Fibroblast of lung (primary cell): ENCODE measurements around the gene GPR37L1. TPM values are rescaled to one million over a fixed set of nuclear protein-coding genes. Genes with fewer than 3 reads are reported as not detected.

Experiments used
- DNase-seq, 2 donors: peaks; one replicate each; pipeline versions ENCODE4 v3.0.0 to v3.0.0-alpha.2; 2010; ENCODE audit warnings: low read depth in 2 of 2
- H2AFZ ChIP-seq: 2 replicates; pipeline ENCODE4 v1.5.1; 2012; ENCODE audit warnings: low read length, control low read depth, inconsistent platforms
- H3K27ac ChIP-seq: 2 replicates; pipeline ENCODE4 v1.5.1; 2011; ENCODE audit warnings: low read length, control low read depth; ENCODE audit not compliant: insufficient read depth
- H3K27me3 ChIP-seq: 2 replicates; pipeline ENCODE4 v1.5.1; 2011; ENCODE audit warnings: mild to moderate bottlenecking, low read length; ENCODE audit not compliant: control insufficient read depth, insufficient read depth
- H3K36me3 ChIP-seq: 2 replicates; pipeline ENCODE4 v1.5.1; 2011; ENCODE audit warnings: low read length; ENCODE audit not compliant: control insufficient read depth, insufficient read depth
- H3K4me1 ChIP-seq: 2 replicates; pipeline ENCODE4 v1.5.1; 2011; ENCODE audit warnings: low read length; ENCODE audit not compliant: control insufficient read depth, insufficient read depth; ENCODE audit errors: extremely low read depth
- H3K4me2 ChIP-seq: 2 replicates; pipeline ENCODE4 v1.5.1; 2011; ENCODE audit warnings: low read length, control low read depth; ENCODE audit not compliant: insufficient read depth; ENCODE audit errors: extremely low read depth
- H3K4me3 ChIP-seq, 4 experiments: fragments of 200-600 bp in 1 of 4; sonication (generic) in 1 of 4; replicated peaks in 1 of 4; 2 replicates each; pipeline ENCODE4 v1.5.1; 2011 to 2016; ENCODE audit warnings: low read length in 4 of 4, low read depth in 3 of 4, mild to moderate bottlenecking in 3 of 4, control low read depth in 2 of 4, inconsistent platforms in 1 of 4, mixed read lengths in 1 of 4; ENCODE audit not compliant: insufficient read depth in 1 of 4; ENCODE audit errors: control extremely low read depth in 1 of 4
- H3K79me2 ChIP-seq: 2 replicates; pipeline ENCODE4 v1.5.1; 2012; ENCODE audit warnings: mild to moderate bottlenecking, low read length, inconsistent platforms; ENCODE audit not compliant: control insufficient read depth, insufficient read depth
- H3K9ac ChIP-seq: 2 replicates; pipeline ENCODE4 v1.5.1; 2011; ENCODE audit warnings: mild to moderate bottlenecking, low read length, control low read depth; ENCODE audit not compliant: insufficient read depth
- H3K9me3 ChIP-seq: 2 replicates; pipeline ENCODE4 v1.5.1; 2012; ENCODE audit warnings: low read depth, low read length; ENCODE audit not compliant: control insufficient read depth, insufficient read depth
- H4K20me1 ChIP-seq: 2 replicates; pipeline ENCODE4 v1.5.1; 2011; ENCODE audit warnings: low read length; ENCODE audit not compliant: control insufficient read depth, insufficient read depth; ENCODE audit errors: extremely low read depth
- EZH2 ChIP-seq: IDR thresholded peaks from 2 replicates; pipeline ENCODE4 v1.5.1; 2012; ENCODE audit warnings: low read length, control low read depth, mild to moderate bottlenecking; ENCODE audit errors: missing control alignments
- polyA plus RNA-seq, 2 donors: library from polyadenylated mRNA; depleted of rRNA in 1 of 2; stranded (reverse) in 1 of 2; unstranded in 1 of 2; fragments of >200 nt; gene quantifications; 2 replicates each; pipeline ENCODE4 v1.2.1, GENCODE V29; 2011 to 2012; ENCODE audit warnings: missing spikeins in 1 of 2
- total RNA-seq: library from RNA; depleted of rRNA; stranded (reverse); fragments of >200 nt; gene quantifications from 2 replicates; pipeline ENCODE4 v1.2.1, GENCODE V29; 2014
- TF ChIP-seq, protein P1 (sequence below), 2 donors: IDR thresholded peaks in 1 of 2; conservative IDR thresholded peaks in 1 of 2; 1 replicate in 1 of 2; 2 replicates in 1 of 2; pipeline ENCODE4 v1.5.1; 2011 to 2012; ENCODE audit warnings: low read length in 2 of 2, control low read depth in 1 of 2, inconsistent platforms in 1 of 2, low read depth in 1 of 2, mild to moderate bottlenecking in 1 of 2

The GPR37L1 gene
- total and polyA plus RNA-seq, 2 donors (not counting 1 experiment from before 2014, with no cell fraction given) = not detected

DNA sequence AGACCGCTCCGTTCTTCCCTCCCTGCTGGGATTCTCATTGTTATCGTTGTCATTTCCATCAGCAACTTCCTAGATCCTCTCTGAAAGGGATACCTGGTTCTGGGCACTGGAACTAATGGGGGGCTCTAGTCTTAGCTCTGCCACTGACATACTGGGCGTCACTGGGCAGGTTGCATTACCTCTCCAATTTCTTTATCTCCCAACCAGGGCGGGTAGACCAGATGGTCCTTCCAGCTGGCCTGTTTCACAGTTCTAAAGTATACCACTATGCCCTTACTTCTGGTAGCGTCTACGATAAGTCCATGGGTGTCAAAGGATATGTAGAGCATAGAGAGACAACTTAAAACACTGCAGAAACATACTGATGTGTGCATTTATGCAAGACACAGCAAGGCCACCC, 1.4 kb downstream of the GPR37L1 start:
- Histone ChIP-seq H3K9ac (no peak overlapping the region), H3K36me3 (no peaks in the 10 kb centered on the region), H3K27ac (no peak overlapping the region), H3K27me3 (peaks cover 19% of the 10 kb centered on the region), H3K4me1 (peaks cover 2% of the 10 kb centered on the region), H3K9me3 (no peaks in the 10 kb centered on the region), H3K4me2 (no peak overlapping the region), H4K20me1 (no peaks in the 10 kb centered on the region), H3K4me3 (no peak overlapping the region), H3K79me2 (no peaks in the 10 kb centered on the region), H2AFZ (no peak overlapping the region)
- TF ChIP-seq, protein P1, sequence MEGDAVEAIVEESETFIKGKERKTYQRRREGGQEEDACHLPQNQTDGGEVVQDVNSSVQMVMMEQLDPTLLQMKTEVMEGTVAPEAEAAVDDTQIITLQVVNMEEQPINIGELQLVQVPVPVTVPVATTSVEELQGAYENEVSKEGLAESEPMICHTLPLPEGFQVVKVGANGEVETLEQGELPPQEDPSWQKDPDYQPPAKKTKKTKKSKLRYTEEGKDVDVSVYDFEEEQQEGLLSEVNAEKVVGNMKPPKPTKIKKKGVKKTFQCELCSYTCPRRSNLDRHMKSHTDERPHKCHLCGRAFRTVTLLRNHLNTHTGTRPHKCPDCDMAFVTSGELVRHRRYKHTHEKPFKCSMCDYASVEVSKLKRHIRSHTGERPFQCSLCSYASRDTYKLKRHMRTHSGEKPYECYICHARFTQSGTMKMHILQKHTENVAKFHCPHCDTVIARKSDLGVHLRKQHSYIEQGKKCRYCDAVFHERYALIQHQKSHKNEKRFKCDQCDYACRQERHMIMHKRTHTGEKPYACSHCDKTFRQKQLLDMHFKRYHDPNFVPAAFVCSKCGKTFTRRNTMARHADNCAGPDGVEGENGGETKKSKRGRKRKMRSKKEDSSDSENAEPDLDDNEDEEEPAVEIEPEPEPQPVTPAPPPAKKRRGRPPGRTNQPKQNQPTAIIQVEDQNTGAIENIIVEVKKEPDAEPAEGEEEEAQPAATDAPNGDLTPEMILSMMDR (conservative IDR thresholded peaks at IDR 0.05 in 1 of 2, IDR thresholded peaks at IDR 0.05 in 1 of 2; ENCODE audit: low read depth in 1 of 2, low read length in 2 of 2) = no peak
- TF ChIP-seq EZH2 = no peak
- DNase-seq = no peak

DNA sequence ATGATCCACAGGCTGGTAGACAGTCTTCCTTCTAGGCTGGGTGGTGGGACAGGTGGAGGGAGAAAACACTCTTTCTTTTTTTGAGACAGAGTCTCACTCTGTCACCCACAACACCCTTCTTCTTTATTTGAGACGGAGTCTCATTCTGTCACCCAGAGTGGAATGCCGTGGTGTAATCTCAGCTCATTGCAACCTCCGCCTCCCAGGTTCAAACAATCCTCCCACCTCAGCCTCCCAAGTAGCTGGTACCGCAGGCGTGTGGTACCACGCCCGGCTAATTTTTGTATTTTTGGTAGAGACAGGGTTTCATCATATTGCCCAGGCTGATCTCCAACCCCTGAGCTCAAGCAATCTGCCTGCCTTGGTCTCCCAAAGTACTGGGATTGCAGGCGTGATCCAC, 2.9 kb downstream of the GPR37L1 start:
- DNase-seq = no peak
- Histone ChIP-seq H4K20me1 (no peaks in the 10 kb centered on the region), H3K9ac (no peak overlapping the region), H3K27ac (no peak overlapping the region), H3K4me1 (peaks cover 2% of the 10 kb centered on the region), H3K9me3 (no peaks in the 10 kb centered on the region), H3K79me2 (no peaks in the 10 kb centered on the region), H3K36me3 (no peaks in the 10 kb centered on the region), H3K4me2 (no peak overlapping the region), H3K4me3 (no peak overlapping the region), H2AFZ (no peak overlapping the region), H3K27me3 (peaks cover 19% of the 10 kb centered on the region)
- TF ChIP-seq EZH2 = no peak
- TF ChIP-seq, protein P1 (conservative IDR thresholded peaks at IDR 0.05 in 1 of 2, IDR thresholded peaks at IDR 0.05 in 1 of 2; ENCODE audit: low read depth in 1 of 2, low read length in 2 of 2) = no peak

DNA sequence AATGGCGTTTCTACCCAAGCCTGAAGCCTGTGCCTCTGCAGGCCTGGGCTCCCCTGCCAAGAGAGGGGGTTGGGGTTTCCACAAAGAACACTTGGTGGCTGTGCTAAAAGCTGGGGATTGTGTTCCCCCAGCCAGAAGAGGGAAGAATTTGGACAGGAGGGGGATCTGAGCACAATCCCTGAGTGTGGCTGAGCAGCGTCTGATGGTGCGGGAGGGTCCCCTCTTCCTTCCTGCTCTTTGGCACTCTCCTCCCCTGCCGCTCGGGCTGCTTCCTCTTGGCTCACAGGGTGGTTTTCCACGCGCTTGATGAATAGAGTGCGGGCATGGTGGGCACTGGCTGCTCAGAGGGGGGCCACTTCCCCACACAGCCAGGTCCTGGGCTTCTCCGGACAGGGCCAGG, 3.7 kb downstream of the GPR37L1 start:
- Histone ChIP-seq H3K9me3 (no peaks in the 10 kb centered on the region), H3K27me3 (peaks cover 19% of the 10 kb centered on the region), H3K9ac (no peak overlapping the region), H3K4me3 (no peak overlapping the region), H2AFZ (no peak overlapping the region), H3K79me2 (no peaks in the 10 kb centered on the region), H3K4me1 (peaks cover 2% of the 10 kb centered on the region), H3K36me3 (no peaks in the 10 kb centered on the region), H3K4me2 (no peak overlapping the region), H4K20me1 (no peaks in the 10 kb centered on the region), H3K27ac (no peak overlapping the region)
- no peak for TF ChIP-seq EZH2
- TF ChIP-seq, protein P1 (conservative IDR thresholded peaks at IDR 0.05 in 1 of 2, IDR thresholded peaks at IDR 0.05 in 1 of 2; ENCODE audit: low read depth in 1 of 2, low read length in 2 of 2) = no peak
- DNase-seq = no peak
